Heart left ventricle (tissue), 13 donors: ENCODE results near the gene MTMR2.

Experiments used
- POLR2A ChIP-seq, 2 donors: fragments of 450-650 bp; IDR thresholded peaks; one replicate each; pipeline ENCODE4 v1.6.1; 2017; ENCODE audit warnings: antibody characterized with exemption in 2 of 2, mild to moderate bottlenecking in 2 of 2, moderate library complexity in 2 of 2
- TF ChIP-seq, protein P1 (sequence below), 12 donors: fragments of 200-600 bp; sonication (generic) in 4 of 12; IDR thresholded peaks; one replicate each; pipeline versions ENCODE4 v1.5.0 to v1.8.0; 2018 to 2022; ENCODE audit warnings: antibody characterized with exemption in 12 of 12, mild to moderate bottlenecking in 5 of 12
- donor health status: ischemic (EF 13 %, LVEDD 7.1; RV severe dilation, severe dysfunction).
- donor health status: DM: no; HTN: yes; CAD: no.
- donor health status: DM: no; HTN: no; CAD: no.
- donor health status: ischemic (EF 25% LVEDD 6.9; RV normal size, moderate dysfunction).
- donor health status: ischemic (EF 25% LVEDD 5.7; RV mildly dilated, moderate dysfunction).
- donor health status: ischemic (EF 35%, LVEDD 5.7; RV mildly dilated, moderate dysfunction).
- donor health status: nonischemic (EF 11% LVEDD 7.7; RV severe dilation, severe dysfunction).
- donor health status: DM: yes; HTN: yes; CAD: no.
- donor health status: PGD.
- donor health status: ischemic (EF 29% LVEDD 5.4; RV normal size, mild dysfunction).
- donor health status: nonischemic (EF 23%, LVEDD 6.1; RV moderate dilation, normal function).

DNA sequence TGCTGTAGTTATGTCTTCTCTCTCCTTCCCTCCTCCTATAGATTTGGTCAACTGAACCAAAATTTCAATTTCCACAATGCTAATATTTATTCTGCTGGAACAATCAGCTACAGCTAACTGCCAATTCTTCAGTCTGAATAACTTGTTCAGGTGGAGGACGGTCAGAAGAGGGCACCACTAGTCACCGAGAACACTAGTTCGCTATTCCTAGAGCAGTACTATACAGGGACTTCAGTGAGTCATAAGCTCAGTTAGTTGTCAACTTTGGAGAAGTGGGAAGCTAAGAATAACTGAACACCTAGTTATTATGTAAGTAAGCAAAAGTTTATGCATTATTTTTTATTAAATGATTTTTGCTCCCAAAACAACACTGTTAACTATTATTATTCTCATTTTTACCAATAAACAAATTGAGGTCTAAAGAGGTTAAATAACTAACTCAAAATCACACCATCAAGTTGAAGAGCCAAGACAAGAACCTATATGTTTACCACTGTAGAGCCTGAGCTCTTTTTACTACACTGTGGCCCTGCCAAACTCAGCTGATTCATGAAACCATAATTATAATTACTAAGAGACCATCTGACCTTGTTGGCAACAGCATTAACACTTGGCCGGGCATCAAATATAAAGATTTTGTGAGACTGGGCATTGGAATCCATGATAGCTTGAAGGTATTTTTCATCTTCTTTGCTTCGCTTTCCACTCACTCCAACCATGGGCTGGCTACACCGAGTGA, 74.7 kb downstream of the MTMR2 start:
- TF ChIP-seq, protein P1, sequence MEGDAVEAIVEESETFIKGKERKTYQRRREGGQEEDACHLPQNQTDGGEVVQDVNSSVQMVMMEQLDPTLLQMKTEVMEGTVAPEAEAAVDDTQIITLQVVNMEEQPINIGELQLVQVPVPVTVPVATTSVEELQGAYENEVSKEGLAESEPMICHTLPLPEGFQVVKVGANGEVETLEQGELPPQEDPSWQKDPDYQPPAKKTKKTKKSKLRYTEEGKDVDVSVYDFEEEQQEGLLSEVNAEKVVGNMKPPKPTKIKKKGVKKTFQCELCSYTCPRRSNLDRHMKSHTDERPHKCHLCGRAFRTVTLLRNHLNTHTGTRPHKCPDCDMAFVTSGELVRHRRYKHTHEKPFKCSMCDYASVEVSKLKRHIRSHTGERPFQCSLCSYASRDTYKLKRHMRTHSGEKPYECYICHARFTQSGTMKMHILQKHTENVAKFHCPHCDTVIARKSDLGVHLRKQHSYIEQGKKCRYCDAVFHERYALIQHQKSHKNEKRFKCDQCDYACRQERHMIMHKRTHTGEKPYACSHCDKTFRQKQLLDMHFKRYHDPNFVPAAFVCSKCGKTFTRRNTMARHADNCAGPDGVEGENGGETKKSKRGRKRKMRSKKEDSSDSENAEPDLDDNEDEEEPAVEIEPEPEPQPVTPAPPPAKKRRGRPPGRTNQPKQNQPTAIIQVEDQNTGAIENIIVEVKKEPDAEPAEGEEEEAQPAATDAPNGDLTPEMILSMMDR (IDR thresholded peaks at IDR 0.05): peak; percentile 31 to 69 (median 52)
- TF ChIP-seq POLR2A (IDR thresholded peaks at IDR 0.05): no peak
